ENCODE measurements around the gene TOX3. TPM values are rescaled to one million over a fixed set of nuclear protein-coding genes. Genes with fewer than 3 reads are reported as not detected.

TOX3 gene
- total and polyA plus RNA-seq, 4 donors: 1.3 to 3.5 (median 2.4) TPM

- no peaks in the 10 kb centered on the region for H3K27me3 ChIP-seq (ENCODE audit: control insufficient read depth in 4 of 4, insufficient read depth in 4 of 4, low read length in 3 of 4)
- no peak overlapping the region for H3K9ac ChIP-seq (ENCODE audit: low read depth in 1 of 2, low read length in 2 of 2)
- H3K4me1 ChIP-seq (ENCODE audit: control insufficient read depth in 4 of 4, insufficient read depth in 4 of 4, low read length in 3 of 4): no peaks in the 10 kb centered on the region
- H3K9me3 ChIP-seq (ENCODE audit: control insufficient read depth in 4 of 4, low read length in 3 of 4): no peaks in the 10 kb centered on the region
- TF ChIP-seq YY1 (IDR thresholded peaks at IDR 0.05) (no peak), GABPA (IDR thresholded peaks at IDR 0.05 in 1 of 2, conservative IDR thresholded peaks at IDR 0.05 in 1 of 2) (no peak), SP1 (IDR thresholded peaks at IDR 0.05) (no peak), ATF3 (IDR thresholded peaks at IDR 0.05) (no peak), RXRA (IDR thresholded peaks at IDR 0.05) (no peak), TAF1 (conservative IDR thresholded peaks at IDR 0.05) (no peak), MAX (IDR thresholded peaks at IDR 0.05) (no peak), HNF4G (IDR thresholded peaks at IDR 0.05) (no peak), RAD21 (IDR thresholded peaks at IDR 0.05) (no peak), REST (IDR thresholded peaks at IDR 0.05) (no peak), NR2F2 (IDR thresholded peaks at IDR 0.05) (no peak), JUND (IDR thresholded peaks at IDR 0.05) (no peak), ZBTB33 (IDR thresholded peaks at IDR 0.05) (no peak), HNF4A (conservative IDR thresholded peaks at IDR 0.05) (no peak), FOXA2 (IDR thresholded peaks at IDR 0.05) (no peak), EGR1 (IDR thresholded peaks at IDR 0.05; ENCODE audit: low read depth in 2 of 2) (no peak), CTCF (IDR thresholded peaks at IDR 0.05; ENCODE audit: low read depth, low read length, missing input control) (no peak), FOXA1 (IDR thresholded peaks at IDR 0.05) (no peak)
- H3K27ac ChIP-seq (ENCODE audit: low read depth in 1 of 2, low read length in 2 of 2): no peak overlapping the region
- WGBS: 82% methylated on average over 1 of the region's 1 CpG
- H3K36me3 ChIP-seq (ENCODE audit: control insufficient read depth in 4 of 4, insufficient read depth in 3 of 4, low read depth in 1 of 4, low read length in 3 of 4): no peaks in the 10 kb centered on the region
- no peak overlapping the region for H3K4me3 ChIP-seq (ENCODE audit: low read depth in 1 of 3, low read length in 3 of 3)
- DNase-seq (ENCODE audit: low spot score): no peak
Measured at GRCh38 chr16:52554334-52554733, 7.4 kb upstream of the TOX3 start.

All from liver (tissue), 9 donors.